GM19025 (cell line): ENCODE data around the gene KLHL29.

Source experiments
- ATAC-seq: cut with Tn5 transposase; IDR thresholded peaks from one replicate; pipeline ENCODE4 v1.9.1; 2021; ENCODE audit warnings: mild to moderate bottlenecking, low read depth, moderate library complexity; ENCODE audit not compliant: unreplicated experiment

Gene KLHL29

GRCh38 chr2:23366720-23367119 is 18.3 kb upstream of the KLHL29 start:
- ATAC-seq, result no peak

DNA sequence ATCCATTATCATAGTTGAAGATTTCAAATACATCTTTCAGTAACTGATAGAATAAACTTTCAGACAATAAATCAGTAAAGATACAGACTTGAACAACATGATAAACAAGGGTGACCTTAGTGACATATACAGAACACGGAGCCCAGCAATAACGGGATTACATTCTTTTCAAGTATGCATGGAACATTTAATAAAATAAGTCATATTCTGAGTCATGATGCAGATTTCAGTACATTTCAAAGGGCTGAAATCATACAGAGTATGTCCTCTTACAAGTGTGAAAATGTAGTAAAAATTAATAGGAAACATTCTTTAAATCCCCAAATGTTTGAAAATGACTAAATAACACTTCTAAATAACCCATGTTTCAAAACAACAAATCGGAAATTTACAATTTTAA is 17.2 kb upstream of the KLHL29 start:
- ATAC-seq, result no peak

DNA sequence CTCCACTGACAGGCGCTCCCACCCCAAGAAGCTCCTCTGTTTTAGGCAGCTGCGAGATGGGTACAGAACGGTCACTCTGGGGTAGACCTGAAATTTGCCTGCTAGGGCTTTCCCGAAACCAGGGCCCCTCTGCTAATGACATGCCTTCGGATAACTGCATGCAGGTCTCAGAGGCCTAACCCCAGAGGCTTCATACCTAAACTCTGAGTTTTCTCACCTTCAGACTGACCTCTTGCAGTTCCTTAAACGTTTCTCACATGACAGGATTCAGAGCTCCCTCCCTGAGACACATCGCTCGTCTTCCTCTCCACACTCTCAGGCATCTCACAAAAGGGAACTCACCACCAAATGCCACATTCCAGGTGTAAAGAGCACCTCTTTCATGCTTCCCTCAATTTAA is 11.3 kb upstream of the KLHL29 start:
- ATAC-seq, result no peak

DNA sequence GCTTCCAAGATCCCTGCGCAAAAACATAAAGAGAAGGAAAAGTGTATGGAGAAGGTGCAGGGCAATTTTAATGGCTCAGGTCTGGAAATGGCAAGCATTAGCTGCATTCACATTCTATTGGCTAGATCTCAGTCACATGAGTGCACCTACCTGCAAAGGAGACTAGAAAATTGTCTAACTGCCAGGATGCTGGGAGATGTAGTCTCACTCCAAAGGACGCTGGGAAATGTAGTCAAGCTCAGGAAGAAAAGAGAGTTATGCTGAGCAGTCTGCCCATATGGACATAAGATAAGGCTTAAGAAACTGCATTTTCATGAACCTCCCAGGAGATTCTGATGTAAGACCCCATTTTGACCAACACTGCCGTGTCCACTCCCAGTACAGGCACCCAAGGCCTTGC is 9.5 kb upstream of the KLHL29 start:
- no peak for ATAC-seq

GRCh38 chr2:23376075-23376474 is 8.9 kb upstream of the KLHL29 start:
- no peak for ATAC-seq

GRCh38 chr2:23376972-23377371 is 8.0 kb upstream of the KLHL29 start:
- ATAC-seq, result no peak

DNA sequence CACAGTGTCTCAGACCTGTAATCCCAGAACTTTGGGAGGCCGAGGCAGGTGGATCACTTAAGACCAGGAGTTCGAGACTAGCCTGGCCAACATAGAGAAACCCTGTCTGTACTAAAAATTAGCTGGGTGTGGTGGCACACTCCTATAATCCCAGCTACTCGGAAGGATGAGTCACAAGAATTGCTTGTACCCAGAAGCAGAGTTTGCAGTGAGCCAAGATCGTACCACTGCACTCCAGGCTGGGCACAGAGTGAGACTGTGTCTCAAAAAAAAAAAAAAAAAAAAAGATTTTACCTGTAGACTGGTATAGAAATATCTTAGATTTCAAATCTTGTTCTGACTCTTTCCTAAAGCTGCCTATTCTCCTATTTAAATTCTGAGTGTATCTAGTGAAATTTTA is 7.2 kb upstream of the KLHL29 start:
- ATAC-seq, result no peak

GRCh38 chr2:23378496-23378895 is 6.5 kb upstream of the KLHL29 start:
- no peak for ATAC-seq

GRCh38 chr2:23379220-23379695 is 5.7 kb upstream of the KLHL29 start:
- peak; percentile 40 for ATAC-seq

DNA sequence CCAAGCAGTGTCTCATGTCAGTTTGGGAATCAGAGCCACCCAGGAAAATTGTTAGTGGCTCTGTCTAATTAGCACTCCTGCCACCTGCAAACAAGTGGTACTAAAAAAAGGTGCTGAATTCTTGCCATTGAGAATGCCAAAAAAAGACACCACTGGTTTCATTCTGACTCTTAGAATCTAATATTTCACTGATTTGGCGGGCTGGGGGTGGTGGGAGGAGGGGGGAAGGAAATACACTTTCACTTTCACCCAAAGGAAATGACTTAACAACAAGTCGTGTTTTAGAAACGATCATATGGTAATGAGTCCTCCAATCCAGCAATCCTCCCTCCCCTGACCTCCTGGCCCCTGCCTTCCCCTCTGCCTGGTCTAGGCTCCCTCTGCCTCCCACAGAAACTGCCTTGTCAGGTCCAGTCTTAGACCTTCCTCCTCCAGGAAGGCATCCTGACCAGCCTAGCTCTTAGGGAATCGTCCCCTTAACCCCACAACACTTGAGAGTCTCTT is 4.4 kb upstream of the KLHL29 start:
- peak; percentile 22 for ATAC-seq

- ATAC-seq, result no peak
These were observed 3.9 kb upstream of the KLHL29 start for GRCh38 chr2:23381084-23381483.

DNA sequence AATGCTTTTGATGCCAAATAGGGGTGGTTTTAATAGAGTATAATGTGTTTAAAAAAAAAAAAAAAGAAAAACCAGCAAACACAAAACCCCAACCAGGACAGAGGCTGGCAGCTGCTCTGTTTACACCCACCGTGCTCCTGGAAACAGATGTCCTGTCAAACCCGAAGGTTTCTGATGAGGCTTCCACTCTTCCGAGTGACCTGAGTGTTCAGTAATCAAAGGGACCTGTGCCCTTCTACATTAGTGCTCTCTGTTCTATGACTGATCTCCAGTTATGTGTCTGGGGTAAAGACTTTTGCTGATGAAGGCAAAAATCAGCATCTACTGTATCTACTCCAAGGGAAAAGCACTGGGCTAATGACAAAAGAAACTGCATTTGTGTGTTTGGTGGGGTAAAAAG is 3.5 kb upstream of the KLHL29 start:
- ATAC-seq, result no peak

DNA sequence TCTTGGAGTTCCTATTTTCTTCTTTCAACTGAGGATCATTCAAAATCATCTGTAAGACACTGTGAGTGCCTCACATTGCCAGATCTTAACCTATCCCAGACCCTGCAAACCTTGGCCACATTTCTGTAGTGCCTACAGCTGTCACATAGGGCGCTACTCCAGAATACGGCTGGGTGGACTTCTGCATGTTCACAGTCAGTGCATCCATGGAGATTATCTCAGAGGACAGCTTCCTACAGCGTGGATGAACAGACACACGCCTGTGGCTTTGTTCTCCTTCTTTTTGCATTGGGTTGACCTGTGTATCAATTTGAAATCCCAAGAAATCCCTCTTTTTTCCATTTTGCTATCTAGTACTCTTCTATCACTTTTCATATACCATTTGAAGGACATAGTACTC is 1.9 kb upstream of the KLHL29 start:
- no peak for ATAC-seq

- ATAC-seq, result peak; percentile 31
These were observed 370 bp downstream of the KLHL29 start for GRCh38 chr2:23385351-23385747.

DNA sequence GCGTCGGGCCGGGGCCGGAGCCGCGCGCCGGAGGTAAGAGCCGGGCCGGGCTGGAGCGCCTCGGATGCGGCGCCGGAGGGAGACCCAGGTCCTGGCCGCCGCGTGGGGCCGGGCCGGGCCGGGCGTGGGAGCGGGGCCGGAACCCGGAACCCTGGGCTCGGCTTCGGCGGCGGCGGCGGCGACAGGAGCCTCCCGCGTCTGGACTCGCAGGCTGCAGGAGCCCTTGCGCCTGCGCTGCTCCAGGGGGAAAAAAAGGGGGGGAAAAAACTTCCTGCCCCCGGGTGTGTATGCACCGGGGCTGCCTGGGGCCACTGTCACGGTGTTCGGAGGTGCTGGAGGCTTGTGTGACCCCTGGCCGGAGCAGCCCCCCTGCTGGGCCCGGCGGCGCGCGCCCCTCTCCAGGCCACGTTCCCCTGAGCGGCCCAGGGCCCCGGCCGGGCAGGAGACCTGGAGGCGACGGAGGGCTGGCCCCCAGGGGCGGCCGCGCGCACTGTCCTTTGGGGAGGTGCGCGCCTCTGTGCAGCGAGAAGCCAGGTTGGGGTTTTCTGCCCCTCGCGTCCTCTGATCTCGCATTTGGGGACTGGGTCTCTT is 864 bp downstream of the KLHL29 start:
- peak; percentile 23 for ATAC-seq

GRCh38 chr2:23386339-23387220 is 1.6 kb downstream of the KLHL29 start:
- no peak for ATAC-seq

- no peak for ATAC-seq
These were observed 2.2 kb downstream of the KLHL29 start for GRCh38 chr2:23387221-23387550.

DNA sequence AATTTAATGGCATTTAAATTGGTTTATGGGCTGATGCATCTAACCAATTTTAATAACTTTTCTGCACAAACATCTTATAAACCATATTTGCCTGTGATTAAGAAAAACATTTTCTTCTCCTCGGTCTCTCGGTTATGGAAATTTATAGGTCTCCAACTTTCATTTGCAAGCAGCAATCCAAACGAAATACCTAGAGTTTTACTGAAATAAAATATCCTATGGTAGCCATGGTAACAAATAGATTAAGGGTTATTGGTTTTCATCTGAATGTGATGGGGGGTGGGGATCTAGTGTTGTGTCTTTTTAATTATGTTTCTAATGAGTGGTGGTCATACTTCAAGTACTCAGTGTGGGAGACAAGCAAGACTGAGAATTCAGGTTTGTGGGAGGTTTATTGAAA is 2.9 kb downstream of the KLHL29 start:
- no peak for ATAC-seq

GRCh38 chr2:23388294-23388693 is 3.3 kb downstream of the KLHL29 start:
- ATAC-seq, result no peak

DNA sequence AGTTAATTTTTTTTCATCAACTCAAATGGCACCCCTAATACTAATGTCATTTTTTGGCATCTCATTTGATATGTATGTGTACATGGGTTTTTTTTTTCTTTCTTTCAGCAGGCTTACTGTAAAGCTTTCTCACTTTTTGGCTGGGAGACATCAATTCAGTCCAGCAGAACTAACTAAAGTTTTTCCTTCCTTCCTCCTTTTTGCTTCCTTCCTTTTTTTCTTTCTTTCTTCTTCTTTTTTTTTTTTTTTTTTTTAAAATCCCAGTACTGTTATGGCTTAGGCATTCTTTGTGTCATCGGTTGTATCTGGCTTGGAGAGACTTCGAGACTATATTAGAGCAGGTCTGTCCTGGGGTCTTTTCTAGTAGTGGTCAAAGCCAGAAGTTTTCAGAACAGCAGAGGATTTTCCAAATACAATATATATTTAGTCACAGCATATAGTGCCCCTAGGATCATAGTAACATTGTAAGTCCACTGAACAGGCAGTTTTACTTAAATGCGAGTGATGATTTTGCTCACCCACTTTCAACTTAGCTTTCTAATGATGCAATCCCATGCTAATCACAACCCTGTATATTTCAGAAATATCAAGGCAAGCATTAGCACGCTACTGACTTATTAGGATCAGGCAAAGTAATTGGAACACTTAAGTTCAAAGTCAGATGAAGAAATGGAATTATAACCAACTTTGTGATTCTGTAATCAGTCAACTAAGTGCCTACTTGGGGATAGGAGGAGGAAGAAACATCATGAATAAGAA is 4.0 kb downstream of the KLHL29 start:
- ATAC-seq, result no peak

GRCh38 chr2:23390152-23390551 is 5.2 kb downstream of the KLHL29 start:
- ATAC-seq, result no peak
